SU-DHL-6 (cell line): ENCODE measurements around the gene SLC44A3.

Experiments
- CTCF ChIP-seq: fragments of 200-600 bp; sonication (generic); IDR thresholded peaks from one replicate; pipeline ENCODE4 v1.5.1; 2017; ENCODE audit warnings: antibody characterized with exemption, mild to moderate bottlenecking, low read length, moderate library complexity; ENCODE audit not compliant: insufficient read depth, poor library complexity, severe bottlenecking
- EZH2phosphoT487 ChIP-seq: fragments of 200-600 bp; sonication (generic), shearing (Covaris generic); conservative IDR thresholded peaks from 2 replicates; pipeline ENCODE4 v1.6.1; 2018; ENCODE audit warnings: mild to moderate bottlenecking, antibody characterized with exemption, low read length, moderate library complexity, mixed read lengths

GRCh38 chr1:94798462-94798861 lies 21.7 kb upstream of the SLC44A3 start:
- TF ChIP-seq CTCF (no peak), EZH2phosphoT487 (no peak)
